Measurements from ENCODE around the gene GRK5.

DNA sequence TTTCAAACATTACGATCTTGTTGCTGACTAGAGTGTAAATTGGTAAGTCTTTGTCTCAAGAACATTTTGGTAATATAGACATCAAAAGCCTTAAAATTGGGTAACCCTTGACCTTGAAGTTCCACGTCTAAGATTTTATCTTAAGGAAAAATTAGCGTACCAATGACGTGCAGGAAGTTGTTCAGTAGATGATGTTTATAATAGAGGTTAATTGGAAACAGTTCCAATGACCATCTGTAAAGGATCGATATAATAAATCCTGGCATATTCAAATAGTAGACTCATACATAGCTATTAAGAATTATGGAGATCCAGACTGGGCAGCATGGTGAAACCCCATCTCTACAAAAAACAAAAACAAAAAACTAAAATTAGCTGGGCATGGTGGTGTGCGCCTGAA lies 20.5 kb downstream of the GRK5 start:
- TF ChIP-seq, protein P1, sequence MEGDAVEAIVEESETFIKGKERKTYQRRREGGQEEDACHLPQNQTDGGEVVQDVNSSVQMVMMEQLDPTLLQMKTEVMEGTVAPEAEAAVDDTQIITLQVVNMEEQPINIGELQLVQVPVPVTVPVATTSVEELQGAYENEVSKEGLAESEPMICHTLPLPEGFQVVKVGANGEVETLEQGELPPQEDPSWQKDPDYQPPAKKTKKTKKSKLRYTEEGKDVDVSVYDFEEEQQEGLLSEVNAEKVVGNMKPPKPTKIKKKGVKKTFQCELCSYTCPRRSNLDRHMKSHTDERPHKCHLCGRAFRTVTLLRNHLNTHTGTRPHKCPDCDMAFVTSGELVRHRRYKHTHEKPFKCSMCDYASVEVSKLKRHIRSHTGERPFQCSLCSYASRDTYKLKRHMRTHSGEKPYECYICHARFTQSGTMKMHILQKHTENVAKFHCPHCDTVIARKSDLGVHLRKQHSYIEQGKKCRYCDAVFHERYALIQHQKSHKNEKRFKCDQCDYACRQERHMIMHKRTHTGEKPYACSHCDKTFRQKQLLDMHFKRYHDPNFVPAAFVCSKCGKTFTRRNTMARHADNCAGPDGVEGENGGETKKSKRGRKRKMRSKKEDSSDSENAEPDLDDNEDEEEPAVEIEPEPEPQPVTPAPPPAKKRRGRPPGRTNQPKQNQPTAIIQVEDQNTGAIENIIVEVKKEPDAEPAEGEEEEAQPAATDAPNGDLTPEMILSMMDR (IDR thresholded peaks at IDR 0.05): no peak
- TF ChIP-seq ZFX (IDR thresholded peaks at IDR 0.05; ENCODE audit: borderline replicate concordance): no peak
